ENCODE data around the gene MEIS2. TPM values are rescaled to one million over a fixed set of nuclear protein-coding genes. Genes with fewer than 3 reads are reported as not detected.

MEIS2 gene
- total RNA-seq, 2 experiments from 2014 or later = 0.14 TPM; not detected in 1

GRCh38 chr15:36879568-36880222 is 220.7 kb downstream of the MEIS2 start:
- ChIA-PET CTCF (no interaction called here), POLR2A (no interaction called here)
- intact Hi-C loops (cut with micrococcal nuclease) = loop anchor here (5.0 kb wide), 1 partner anchor 218 kb away; no protein-coding TSS in a partner anchor
- Mint-ChIP-seq H3K4me3 (no peak overlapping the region), H3K27ac (no peak overlapping the region), H3K36me3 (ENCODE audit: low read depth) (no peaks in the 10 kb centered on the region), H3K4me1 (ENCODE audit: low read depth) (peaks cover 25% of the 10 kb centered on the region), H3K9me3 (no peaks in the 10 kb centered on the region), H3K27me3 (peaks cover 75% of the 10 kb centered on the region)
- ATAC-seq = no peak
- no peak for DNase-seq
- TF ChIP-seq CTCF (IDR thresholded peaks at IDR 0.05) = no peak

GRCh38 chr15:36878684-36879262 is 221.6 kb downstream of the MEIS2 start:
- Mint-ChIP-seq H3K9me3 (no peaks in the 10 kb centered on the region), H3K4me1 (ENCODE audit: low read depth) (peaks cover 23% of the 10 kb centered on the region), H3K36me3 (ENCODE audit: low read depth) (no peaks in the 10 kb centered on the region), H3K4me3 (no peak overlapping the region), H3K27me3 (peaks cover 68% of the 10 kb centered on the region), H3K27ac (no peak overlapping the region)
- TF ChIP-seq CTCF (IDR thresholded peaks at IDR 0.05) = no peak
- intact Hi-C loops (cut with micrococcal nuclease) = no loop called here
- ChIA-PET CTCF (interaction anchor here (1.0 kb wide), 1 partner anchor 229 kb away, joined by 3 read pairs; no protein-coding TSS in a partner anchor), POLR2A (no interaction called here)
- ATAC-seq (no peak), DNase-seq (no peak)

GRCh38 chr15:36877796-36878683 is 222.3 kb downstream of the MEIS2 start:
- CTCF ChIA-PET = interaction anchor here (1.0 kb wide), 1 partner anchor 229 kb away, joined by 3 read pairs; no protein-coding TSS in a partner anchor
- Mint-ChIP-seq H3K9me3 (no peaks in the 10 kb centered on the region), H3K4me1 (ENCODE audit: low read depth) (peaks cover 23% of the 10 kb centered on the region), H3K36me3 (ENCODE audit: low read depth) (no peaks in the 10 kb centered on the region), H3K4me3 (no peak overlapping the region), H3K27ac (no peak overlapping the region), H3K27me3 (peaks cover 66% of the 10 kb centered on the region)
- DNase-seq = no peak
- ATAC-seq = no peak
- intact Hi-C loops (cut with micrococcal nuclease) = no loop called here
- TF ChIP-seq CTCF (IDR thresholded peaks at IDR 0.05) = no peak
- POLR2A ChIA-PET = no interaction called here

- no peak overlapping the region for H3K4me3 Mint-ChIP-seq
- H3K9me3 Mint-ChIP-seq = no peaks in the 10 kb centered on the region
- no peak for ATAC-seq
- no peaks in the 10 kb centered on the region for H3K36me3 Mint-ChIP-seq (ENCODE audit: low read depth)
- ChIA-PET CTCF (no interaction called here), POLR2A (no interaction called here)
- peaks cover 61% of the 10 kb centered on the region for H3K27me3 Mint-ChIP-seq
- H3K4me1 Mint-ChIP-seq (ENCODE audit: low read depth) = peaks cover 19% of the 10 kb centered on the region
- no peak for TF ChIP-seq CTCF (IDR thresholded peaks at IDR 0.05)
- H3K27ac Mint-ChIP-seq = no peak overlapping the region
- no peak for DNase-seq
- intact Hi-C loops (cut with micrococcal nuclease) = no loop called here
Observed at GRCh38 chr15:36877294-36877693, 223.1 kb downstream of the MEIS2 start.

All from activated CD8-positive, alpha-beta T cell treated with anti-CD3 and anti-CD28 coated beads for 36 hours (primary cell).